ENCODE results near the gene ITPRIP. TPM values are rescaled to one million over a fixed set of nuclear protein-coding genes. Genes with fewer than 3 reads are reported as not detected.

Gene ITPRIP
- total RNA-seq, 1 experiment from 2014 or later = 22.5 TPM

DNA sequence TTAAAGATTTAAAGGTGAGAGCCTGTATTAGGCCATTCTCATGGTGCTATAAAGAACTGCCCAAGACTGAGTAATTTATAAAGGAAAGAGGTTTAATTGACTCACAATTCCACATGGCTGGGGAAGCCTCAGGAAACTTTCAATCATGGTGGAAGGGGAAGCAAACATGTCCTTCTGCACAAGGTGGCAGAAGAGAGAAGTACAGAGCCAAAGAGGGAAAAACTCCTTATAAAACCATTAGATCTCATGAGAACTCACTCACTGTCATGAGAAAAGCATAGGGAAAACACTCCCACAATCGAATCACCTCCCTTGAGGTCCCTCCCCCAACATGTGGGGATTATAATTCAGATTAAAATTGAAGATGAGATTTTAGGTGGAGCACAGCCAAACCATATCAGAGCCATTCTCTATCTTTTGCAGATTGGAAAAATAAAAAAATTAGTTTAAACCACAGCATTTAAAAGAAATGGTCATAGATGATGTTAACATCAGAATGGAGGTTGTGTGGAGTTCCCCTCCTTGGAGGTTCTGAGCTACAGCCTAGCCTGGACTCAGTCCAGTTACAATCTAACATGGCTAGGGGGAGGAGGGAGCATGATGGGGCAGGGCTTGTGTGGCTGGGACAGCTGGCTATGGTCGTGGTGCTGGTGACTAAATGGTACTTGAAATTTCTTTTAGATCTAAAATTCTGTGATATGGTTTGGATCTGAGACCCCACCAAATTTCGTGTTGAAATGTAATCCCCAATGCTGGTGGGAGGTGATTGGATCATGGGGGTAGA lies 36.2 kb downstream of the ITPRIP start:
- TF ChIP-seq, protein P1, sequence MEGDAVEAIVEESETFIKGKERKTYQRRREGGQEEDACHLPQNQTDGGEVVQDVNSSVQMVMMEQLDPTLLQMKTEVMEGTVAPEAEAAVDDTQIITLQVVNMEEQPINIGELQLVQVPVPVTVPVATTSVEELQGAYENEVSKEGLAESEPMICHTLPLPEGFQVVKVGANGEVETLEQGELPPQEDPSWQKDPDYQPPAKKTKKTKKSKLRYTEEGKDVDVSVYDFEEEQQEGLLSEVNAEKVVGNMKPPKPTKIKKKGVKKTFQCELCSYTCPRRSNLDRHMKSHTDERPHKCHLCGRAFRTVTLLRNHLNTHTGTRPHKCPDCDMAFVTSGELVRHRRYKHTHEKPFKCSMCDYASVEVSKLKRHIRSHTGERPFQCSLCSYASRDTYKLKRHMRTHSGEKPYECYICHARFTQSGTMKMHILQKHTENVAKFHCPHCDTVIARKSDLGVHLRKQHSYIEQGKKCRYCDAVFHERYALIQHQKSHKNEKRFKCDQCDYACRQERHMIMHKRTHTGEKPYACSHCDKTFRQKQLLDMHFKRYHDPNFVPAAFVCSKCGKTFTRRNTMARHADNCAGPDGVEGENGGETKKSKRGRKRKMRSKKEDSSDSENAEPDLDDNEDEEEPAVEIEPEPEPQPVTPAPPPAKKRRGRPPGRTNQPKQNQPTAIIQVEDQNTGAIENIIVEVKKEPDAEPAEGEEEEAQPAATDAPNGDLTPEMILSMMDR (conservative IDR thresholded peaks at IDR 0.05) = peak; percentile 18; the same call in 2 of the 3 replicates
- Histone ChIP-seq H3K27me3 (ENCODE audit: insufficient read depth, low read length) (no peaks in the 10 kb centered on the region), H2BK15ac (ENCODE audit: low read depth, low read length) (no peak overlapping the region), H3K27ac (ENCODE audit: insufficient read length, low read depth, low read length) (no peak overlapping the region), H3K14ac (ENCODE audit: insufficient read depth, low read length) (no peak overlapping the region), H2BK5ac (ENCODE audit: insufficient read length, low read length) (no peak overlapping the region), H4K5ac (ENCODE audit: insufficient read length, low read depth, low read length) (no peak overlapping the region), H3K18ac (ENCODE audit: insufficient read length, low read depth, low read length) (no peak overlapping the region), H3K23me2 (ENCODE audit: insufficient read length, low read depth, low read length, poor library complexity, severe bottlenecking) (no peaks in the 10 kb centered on the region), H2BK12ac (ENCODE audit: insufficient read length, low read depth, low read length) (no peak overlapping the region), H4K91ac (ENCODE audit: insufficient read length, low read depth, low read length) (no peak overlapping the region), H3K23ac (ENCODE audit: insufficient read length, low read depth, low read length) (no peak overlapping the region), H3K9me3 (ENCODE audit: control insufficient read depth, low read depth, low read length) (peaks cover 5% of the 10 kb centered on the region), H3K9ac (ENCODE audit: extremely low read depth, insufficient read length, low read length) (no peak overlapping the region), H2BK120ac (ENCODE audit: low read depth, low read length, poor library complexity, severe bottlenecking) (no peak overlapping the region), H4K8ac (replicated peaks; ENCODE audit: insufficient read length, low read depth, low read length) (no peak overlapping the region), H2AK5ac (ENCODE audit: insufficient read length, low read length) (no peak overlapping the region), H3T11ph (ENCODE audit: low read length) (no peak overlapping the region), H2AFZ (ENCODE audit: low read length) (no peak overlapping the region), H4K20me1 (ENCODE audit: control insufficient read depth, insufficient read depth, insufficient read length) (no peaks in the 10 kb centered on the region), H3K56ac (ENCODE audit: insufficient read length, low read depth, low read length) (no peak overlapping the region), H3K79me1 (ENCODE audit: insufficient read depth, low read depth, low read length, poor library complexity, severe bottlenecking) (no peaks in the 10 kb centered on the region), H3K79me2 (ENCODE audit: insufficient read depth, low read length) (no peaks in the 10 kb centered on the region), H2BK20ac (ENCODE audit: low read depth, low read length, poor library complexity, severe bottlenecking) (no peak overlapping the region), H3K4me1 (ENCODE audit: insufficient read depth, low read length) (no peaks in the 10 kb centered on the region), H3K4ac (ENCODE audit: low read depth, low read length) (no peak overlapping the region), H3K4me2 (ENCODE audit: insufficient read depth, insufficient read length, low read length) (no peak overlapping the region)
- H3K4me3 Mint-ChIP-seq = no peak overlapping the region
- H3K27me3 Mint-ChIP-seq (ENCODE audit: low read depth) = no peaks in the 10 kb centered on the region; the same call in none of the 2 replicates
- H3K27ac Mint-ChIP-seq = no peak overlapping the region
- peaks cover 18 to 24% (median 18%) of the 10 kb centered on the region in 3 experiments for H3K36me3 Mint-ChIP-seq (ENCODE audit: insufficient read depth in 1 of 3, low read depth in 3 of 3)
- no peak for DNase-seq
- no CpG with 5 or more reads among the region's 3 CpGs for WGBS (ENCODE audit: extremely low coverage, insufficient read length, low lambda C conversion rate)
- peaks cover 27% of the 10 kb centered on the region in 2 experiments for H3K9me3 Mint-ChIP-seq
- peaks cover 24 to 25% of the 10 kb centered on the region in 2 experiments for H3K4me1 Mint-ChIP-seq
